NCI-H2227 treated with DMSO at 0.1 percent for 48 hours (cell line): Measurements from ENCODE around the gene NPSR1.
"Not testable (repeated sequence)": the region's sequence is repeated elsewhere in the genome, so short reads cannot be mapped to it uniquely, and the experiment has no call there.

Experiments
- DNase-seq: peaks from one replicate; lab custom pipeline; 2025; lab: John Stamatoyannopoulos, UW

The NPSR1 gene

DNA sequence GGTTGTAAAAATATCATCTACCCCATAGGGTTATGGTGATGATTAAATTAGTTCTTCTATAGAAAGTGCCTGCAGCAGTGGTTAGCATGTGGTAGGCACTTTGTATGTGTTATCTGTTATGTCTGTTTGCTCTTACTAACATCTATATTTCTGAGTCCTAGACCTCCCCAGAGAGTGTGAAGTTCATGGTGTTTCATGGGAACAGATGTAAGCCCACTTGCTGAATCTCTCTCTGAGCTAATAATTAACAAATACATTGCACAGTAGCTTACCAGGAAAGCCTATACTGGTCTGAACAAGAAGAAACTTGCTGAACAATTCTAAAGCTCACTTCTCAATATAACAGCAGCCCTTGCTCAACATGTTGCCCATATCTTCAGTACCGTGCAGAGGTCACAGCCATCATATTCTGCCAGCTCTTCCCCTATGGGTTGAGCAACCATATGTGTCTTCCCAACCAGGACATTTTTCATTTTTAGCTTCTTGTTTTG lies 100.1 kb downstream of the NPSR1 start:
- no peak for DNase-seq

DNA sequence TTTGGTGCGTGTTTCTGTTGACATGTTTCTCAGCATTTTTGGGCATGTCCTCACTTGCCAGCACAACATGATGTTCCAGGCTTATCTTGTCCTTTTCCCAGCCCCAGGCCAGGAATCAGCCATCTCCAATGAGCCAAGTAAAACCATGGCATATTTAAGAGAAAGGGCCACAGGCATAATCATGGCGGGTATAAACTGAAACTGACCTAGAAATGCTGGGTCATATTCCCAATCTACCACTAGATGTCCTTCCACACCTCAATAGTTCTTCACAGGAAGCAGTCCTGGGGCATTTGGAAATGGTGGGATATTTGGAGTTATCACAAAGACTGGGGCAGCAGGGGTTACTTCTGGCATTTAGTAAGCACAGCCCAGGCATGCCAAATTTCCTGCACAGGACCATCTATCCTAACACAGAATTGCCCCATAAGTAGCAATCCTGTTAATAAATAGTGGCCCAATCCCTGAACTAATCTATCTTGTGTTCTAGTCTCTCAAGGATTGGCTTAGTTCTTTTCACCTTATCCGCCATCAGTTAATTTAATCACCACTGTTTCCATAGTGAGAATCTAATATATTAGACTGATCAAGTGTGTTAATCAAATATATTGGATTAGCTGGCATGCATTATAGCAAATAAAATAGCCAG lies 101.6 kb downstream of the NPSR1 start:
- peak; percentile 14 for DNase-seq

DNA sequence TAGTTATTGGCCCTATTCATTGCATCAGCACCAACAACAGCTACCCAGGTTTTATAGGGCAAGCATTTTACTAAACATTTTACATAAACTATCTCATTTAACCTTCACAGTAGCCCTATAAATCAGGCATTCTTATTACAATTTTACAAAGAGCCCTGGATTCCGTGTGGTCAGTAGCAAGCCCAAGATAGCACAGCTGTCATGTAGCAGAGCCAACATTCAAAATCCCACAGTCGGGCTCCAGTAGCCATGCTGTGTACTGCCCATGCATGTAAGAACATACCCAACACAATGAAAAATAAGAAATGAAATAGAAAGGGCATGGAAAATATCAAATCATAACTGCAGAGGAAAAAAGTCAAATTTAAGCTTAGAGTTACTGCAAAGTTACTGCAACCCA lies 102.3 kb downstream of the NPSR1 start:
- DNase-seq = no peak

DNA sequence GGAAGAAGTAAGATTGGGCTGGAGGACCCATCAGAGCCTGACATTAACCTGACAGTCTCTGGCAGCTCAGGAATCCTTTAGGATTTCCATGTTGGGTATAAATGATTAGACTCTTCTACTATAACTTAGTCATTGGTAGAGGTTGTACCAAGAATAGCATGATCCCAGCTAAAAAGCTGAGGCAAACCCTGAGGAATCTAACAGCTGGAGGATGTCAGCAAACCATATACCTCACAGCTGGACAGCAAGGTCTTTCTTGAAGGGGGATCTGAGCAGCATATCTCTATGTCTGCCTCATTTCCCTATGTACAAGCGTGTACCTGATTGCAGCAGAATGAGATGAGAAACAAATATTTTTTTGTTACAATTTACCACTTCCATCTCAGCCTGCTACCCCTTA lies 103.2 kb downstream of the NPSR1 start:
- no peak for DNase-seq

DNA sequence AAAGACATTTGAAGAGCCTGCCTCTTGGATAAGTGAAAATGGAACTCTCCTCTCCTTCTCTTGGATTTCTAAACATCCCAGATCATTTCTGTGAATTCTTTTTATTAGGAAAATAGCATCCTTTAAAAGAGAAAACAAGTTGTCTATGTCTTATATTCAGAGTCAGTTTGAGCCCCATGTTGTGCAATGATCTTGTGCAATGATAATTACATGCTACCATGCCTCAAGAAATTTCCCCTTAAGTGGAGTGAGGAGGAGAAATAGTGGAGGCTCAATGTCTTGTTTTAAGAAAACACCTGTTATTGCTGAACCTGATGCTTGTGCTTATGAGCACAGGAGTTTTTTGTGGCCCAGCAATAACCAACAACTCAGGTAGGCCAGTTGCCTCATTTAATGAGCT lies 103.6 kb downstream of the NPSR1 start:
- DNase-seq = no peak

DNA sequence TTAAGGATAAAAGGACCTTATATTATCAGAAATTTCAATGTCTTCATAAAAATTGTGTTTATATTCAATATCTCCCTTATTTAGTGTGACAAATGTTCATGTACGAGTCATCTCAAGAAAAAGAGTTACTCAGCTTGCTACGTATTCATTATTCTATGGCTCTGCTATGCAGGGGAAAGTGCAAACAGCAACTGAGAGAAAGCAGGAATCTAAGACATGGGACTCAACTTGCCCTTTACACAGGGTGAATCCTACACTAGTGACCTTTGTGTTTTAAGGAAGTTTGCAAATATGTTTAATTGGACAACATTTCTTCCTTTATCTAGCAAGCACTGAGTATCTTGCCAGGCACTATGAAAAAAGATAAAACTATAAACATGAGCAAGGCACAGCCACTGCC lies 104.7 kb downstream of the NPSR1 start:
- no peak for DNase-seq

DNA sequence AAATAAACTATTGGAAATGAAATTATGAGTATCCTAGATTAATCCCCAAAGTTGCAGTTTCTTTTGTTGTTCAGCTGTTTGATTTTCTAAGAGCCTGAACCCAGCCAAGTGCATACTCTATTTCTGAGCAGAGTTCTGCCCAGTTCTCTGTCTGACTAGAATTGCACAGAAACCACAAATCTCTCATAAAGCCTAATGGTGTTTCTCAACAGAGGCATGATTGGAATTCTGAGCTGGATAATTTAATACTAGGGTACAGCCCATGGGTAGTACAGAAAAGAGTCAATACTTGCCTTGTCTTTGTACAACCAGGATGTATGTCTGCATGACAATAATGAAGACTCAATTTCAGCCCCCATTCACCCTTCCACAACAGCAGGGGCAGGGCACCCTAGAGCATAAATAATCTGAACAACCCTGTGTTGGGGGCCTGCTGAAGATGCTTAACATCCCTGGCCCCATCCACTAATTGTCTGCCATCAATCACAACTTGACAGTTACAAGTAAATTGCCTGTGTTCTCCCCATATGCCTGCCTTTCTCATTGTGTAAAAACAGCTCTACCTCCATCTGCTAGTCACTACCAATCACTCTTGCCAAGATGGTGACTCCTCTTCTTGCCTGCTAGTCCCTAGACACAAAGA lies 114.4 kb downstream of the NPSR1 start:
- no peak for DNase-seq

DNA sequence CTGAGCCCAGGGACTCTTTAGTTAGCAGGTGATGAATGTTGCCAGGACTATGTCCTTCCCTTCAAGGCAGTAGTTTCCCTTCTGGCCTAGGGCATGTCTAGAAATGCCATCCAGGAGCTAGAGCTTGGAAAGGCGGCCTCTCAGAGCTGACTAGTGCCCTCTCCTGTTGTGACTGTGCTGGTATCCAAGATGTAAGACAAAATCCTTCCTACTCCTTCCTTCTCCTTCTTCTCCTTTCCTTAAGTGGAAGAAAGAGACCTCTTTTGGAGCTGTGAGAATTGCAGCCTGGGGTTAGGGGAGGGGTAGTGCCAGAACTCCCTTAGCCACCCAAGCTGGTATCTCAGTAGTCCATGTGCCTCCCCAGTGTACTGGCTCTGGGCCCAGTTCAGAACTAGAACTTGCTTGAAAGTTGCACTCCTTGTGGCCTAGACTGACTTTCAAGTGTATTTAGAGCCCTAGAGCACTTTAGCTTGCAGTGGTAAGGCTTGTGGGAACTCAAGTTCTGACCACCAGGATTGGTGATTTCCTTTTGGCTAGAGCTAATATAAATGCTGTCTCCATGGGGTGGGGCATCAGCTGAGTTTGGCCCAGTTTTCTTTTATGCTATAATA lies 118.8 kb downstream of the NPSR1 start:
- DNase-seq = no peak

DNA sequence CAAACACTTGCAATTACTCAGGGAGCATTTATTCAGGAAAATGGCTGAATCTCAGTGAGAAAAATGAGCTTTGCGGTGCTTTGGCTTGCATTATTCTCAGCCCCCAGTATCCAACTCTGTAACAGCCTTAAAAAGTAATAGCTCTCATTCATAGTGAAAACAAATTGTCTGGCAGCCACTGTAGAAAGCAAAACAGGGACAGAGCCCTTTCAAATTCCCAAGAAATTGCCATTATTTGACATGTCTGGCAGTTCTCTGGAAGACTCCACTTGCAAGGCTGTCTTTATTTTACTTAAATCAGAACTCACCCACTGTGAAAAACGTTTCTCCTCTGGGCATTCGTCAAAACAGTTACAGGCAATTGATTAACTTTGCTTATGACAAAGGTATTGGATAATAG lies 122.5 kb downstream of the NPSR1 start:
- no peak for DNase-seq

DNA sequence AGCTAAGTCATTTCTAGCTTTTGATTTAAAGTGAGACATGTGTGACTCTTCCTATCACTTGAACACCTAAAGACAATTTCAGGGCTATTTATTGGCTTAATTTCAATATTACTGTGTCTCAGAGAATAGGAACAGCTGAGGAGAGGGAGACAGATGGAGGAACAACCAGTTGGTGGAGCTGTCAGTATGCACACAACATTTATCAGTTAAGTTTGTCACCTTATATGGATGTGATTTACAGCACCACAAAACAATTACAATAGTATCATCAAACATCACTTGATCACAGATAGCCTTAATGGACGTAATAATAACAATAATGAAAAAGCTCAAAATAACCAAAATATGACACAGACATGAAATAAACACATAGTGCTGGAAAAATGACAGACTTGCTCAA lies 129.6 kb downstream of the NPSR1 start:
- DNase-seq = no peak

DNA sequence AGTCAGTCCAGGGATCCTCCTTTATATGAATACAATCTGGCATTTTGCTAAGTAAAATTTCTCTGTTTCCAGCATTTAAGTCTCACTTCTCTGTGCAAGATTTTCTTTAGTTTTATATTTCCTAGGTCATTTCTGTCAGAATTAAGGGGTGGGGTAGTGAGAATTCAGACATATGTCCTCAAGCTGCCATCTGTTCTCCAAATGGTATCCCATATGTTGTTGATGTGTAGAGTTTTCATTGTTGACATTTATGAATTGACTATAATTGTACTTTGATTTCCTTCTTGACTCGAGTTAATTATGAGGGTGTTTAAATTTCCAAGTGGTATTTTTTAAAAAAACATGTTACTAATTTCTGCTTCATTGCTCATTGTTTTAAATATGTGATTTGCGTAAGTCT lies 148.8 kb downstream of the NPSR1 start:
- no peak for DNase-seq

DNA sequence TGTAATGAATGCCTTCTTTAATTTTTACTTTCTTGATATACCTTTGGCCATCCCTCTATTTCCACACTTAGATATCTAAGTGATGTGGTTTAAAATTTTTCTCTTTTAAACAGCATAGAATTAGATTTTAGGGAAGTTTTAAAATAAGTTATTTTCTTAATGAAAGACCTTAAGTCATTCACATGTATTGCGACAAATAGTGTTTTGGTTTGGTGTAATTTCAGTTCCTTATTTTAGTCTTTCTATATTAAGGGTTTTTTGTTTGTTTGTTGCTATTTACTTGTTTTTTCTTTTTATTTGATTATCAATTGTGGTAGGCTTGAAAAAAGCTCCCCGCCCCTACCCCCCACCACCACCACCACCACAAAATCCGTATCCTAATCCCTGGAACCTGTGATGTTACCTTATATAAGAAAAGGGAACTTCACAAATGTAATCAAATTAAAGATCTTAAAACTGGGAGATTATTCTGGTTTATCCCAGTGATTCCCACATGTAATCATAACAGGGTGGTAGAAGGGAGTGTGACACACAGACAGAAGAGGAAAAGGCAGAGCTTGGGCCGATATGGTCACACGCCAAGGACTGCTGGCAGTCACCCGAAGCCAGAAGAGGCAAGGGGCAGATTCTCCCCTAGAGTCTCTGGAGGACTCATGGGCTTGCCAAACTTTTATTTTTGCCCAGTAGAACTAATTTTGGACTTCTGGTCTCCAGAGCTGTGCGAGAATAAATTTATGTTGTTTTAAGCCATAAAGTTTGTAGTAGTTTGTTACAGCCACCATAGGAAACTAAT lies 149.7 kb downstream of the NPSR1 start:
- DNase-seq = no peak

DNA sequence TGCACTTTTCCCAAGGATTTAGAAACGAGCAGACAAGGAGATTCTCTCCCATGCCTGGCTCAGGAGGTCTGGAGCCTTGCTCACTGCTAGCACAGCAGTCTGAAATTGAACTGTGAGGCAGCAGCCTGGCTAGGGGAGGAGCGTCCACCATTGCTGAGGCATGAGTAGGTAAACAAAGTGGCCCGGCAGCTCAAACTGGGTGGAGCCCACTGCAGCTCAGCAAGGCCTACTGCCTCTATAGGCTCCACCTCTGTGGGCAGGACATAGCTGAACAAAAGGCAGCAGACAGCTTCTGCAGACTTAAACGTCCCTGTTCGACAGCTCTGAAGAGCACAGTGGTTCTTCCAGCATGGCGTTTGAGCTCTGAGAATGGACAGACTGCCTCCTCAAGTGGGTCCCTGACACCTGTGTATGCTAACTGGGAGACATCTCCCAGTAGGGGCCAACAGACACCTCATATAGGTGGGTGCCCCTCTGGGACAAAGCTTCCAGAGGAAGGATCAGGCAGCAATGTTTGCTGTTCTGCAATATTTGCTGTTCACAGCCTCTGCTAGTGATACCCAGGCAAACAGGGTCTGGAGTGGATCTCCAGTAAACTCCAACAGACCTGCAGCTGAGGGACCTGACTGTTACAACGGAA lies 156.3 kb downstream of the NPSR1 start:
- DNase-seq = not testable (repeated sequence)

DNA sequence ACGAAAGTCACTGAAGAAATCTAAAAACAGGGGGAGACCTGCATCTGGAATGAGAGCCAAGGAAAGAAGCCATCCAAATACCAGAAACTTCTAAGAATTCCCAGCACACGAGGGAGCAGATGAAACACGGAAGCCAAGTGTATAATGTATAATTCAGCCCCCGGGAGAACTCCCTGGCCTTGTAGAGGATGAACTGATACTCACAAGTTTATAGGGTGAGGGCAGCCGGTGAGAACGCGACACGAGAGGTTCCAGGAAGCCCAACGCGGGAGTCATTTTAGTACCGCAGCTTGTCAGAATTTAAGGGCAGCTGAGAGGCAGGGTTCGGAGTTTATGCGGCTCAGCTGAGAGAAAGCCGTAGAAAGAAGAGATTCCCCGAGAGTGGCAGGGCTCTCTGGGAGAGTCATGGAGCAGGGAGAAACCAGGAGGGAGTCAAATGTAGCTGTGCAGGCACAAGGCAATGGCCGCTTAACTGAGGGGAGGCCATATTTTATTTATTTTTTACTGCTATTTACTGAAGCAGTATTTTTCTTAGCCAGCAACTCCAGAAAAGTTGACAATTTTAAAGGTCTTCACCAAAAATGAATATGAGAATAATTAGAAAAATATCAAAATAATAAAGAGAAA lies 164.0 kb downstream of the NPSR1 start:
- DNase-seq = no peak

DNA sequence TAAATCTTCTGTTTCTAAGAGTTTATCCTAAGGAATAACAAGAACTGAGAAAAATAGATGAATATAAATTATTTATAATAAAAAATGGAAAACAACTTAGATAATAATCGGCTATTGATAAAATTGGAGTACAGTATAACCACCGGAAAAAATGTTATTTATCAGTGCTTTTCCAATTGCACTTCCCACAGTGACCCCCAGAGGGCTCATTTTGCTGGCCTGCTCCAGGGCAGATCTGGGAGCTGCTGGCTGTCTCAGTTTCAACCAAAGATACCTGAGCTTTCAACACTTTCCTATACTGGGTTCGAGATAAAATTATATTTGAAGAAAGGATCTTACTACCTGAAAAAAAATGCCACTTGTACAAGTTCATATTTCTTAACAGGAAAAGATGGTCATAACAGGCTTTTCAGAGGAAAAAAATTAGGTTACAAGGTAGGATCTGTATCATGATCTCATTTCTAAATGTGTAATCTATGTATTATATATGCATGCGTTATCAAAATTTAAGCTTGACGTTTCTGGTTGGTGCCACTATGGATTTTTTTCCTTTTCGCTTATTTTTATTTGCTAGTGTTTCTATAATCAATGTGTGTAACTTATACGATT lies 165.7 kb downstream of the NPSR1 start:
- DNase-seq = no peak

DNA sequence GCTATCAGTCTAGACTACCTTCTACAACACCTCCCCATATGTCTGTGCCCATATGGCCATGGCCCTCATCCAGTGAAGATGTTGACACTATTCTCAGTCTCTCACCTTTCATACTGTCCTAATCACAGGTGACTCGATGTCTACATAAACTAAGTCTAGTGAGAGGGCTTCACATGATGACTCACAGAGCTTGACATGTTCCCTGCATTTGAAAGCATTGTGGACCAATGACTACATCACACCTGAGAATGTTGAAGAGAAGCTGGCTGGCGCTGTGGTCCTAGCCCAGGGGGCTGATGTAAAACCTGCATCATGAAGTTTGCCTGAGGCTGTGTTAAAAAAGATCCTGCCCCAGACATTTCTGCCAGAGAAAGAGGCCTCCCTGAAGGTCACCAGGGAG lies 167.2 kb downstream of the NPSR1 start:
- DNase-seq = no peak

DNA sequence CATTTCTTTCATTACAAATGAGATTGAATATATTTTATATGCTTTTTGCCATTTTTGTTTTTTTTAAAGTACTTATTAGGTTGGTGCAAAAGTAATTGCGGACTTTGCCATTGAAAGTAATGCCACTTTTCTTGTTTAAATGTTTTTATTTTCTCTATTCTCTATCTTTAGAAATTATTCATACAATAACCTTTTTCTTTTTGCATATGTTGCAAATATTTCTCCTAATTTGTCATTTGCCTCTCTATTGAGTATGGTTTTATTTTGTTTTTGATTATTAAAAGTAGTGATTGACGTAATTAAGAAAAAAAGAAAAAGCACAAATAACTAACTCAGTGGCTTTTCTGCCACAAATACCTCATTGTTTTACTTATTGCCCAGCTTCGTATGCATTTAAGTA lies 172.4 kb downstream of the NPSR1 start:
- no peak for DNase-seq

DNA sequence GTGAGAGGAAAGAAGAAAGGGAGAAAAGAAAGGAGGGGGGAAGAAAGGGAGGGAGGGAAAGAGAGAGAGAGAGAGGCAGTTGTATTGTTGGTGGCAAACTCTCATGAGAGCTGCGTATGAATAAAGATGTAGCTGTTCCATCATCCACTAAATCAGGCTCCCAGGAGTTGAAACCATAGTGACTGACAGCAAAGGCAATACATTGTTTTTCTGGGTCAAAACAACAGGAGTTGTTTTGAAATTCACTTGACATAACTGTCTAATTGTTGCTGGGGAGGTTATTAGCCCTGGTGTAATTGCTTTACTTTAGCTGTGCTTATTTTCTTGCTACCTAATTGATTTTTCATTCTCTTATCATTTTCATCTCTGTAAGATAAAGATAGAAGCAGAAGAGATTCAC lies 173.4 kb downstream of the NPSR1 start:
- DNase-seq = no peak

DNA sequence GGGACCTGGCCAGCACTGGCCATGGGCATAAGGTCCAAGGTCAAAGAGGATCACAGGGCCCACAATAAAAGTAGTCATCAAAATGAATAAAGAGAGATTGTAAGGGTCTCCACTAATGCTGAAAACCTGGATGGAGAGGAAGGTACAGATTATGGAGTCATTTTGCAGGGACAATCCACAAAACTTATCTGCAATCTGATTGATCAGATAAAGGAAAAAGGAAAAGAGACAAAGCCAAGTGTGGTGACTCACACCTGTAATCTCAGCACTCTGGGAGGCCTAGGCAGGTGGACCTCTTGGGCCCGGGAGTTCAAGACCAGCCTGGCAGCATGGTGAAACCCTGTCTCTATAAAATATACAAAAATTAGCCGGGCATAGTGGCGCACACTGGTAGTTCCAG lies 174.0 kb downstream of the NPSR1 start:
- no peak for DNase-seq

DNA sequence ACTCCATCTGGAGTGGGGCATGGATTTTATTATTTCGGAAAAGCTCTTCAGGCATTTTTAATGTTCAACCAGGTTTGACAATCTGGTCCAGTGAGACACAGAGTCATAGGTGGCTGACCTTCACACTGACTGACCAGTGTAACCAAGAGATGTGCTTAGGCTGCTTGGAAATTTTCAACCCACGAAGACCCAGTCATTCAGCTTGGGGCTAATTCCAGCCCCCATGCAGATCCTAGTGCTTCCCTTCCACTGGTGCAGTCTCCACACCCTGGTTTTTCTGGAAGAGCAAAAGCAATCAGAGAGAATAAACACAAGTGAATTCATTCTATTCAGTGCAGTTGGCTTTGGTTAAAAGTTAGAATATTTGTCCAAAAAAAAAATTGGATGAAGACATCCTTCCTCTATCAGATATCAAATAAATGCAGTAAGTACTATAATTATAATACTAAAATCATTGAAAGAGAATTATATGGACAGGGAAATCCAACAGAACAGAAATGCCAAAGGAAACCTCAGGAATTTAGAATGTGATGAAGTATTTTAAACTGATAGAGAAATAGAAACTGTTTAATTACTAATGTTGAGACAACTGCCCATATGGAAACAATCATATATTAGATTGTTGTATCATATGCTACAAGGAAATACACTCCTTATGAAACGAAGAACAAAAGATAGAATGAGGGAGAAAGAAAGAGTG lies 178.0 kb downstream of the NPSR1 start:
- no peak for DNase-seq

DNA sequence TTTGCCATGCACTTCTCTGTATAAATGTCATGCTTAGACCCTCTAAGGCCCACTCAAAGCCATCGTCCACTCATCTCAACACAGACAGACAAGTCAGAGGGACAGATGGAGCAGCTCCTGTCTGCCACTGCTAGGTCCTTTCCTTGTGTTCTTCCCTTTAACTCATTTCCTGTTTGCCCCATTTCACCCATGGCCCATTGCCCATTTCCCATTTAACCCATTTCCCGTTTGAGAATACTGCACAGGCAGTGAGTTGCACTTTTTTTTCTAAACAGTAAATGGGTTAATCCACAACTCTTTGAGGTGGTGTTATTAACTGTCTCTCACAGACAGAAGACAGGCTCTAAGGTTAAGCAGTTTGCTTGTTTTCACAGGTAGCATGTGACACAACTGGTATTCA lies 179.3 kb downstream of the NPSR1 start:
- DNase-seq = no peak
